ENCODE measurements around the gene TOMM40L. TPM values are rescaled to one million over a fixed set of nuclear protein-coding genes. Genes with fewer than 3 reads are reported as not detected.
"Not testable (repeated sequence)": the region's sequence is repeated elsewhere in the genome, so short reads cannot be mapped to it uniquely, and the experiment has no call there.

The TOMM40L gene
- total RNA-seq, 4 donors from 2014 or later: 2.6 to 13.2 (median 7.3) TPM

DNA sequence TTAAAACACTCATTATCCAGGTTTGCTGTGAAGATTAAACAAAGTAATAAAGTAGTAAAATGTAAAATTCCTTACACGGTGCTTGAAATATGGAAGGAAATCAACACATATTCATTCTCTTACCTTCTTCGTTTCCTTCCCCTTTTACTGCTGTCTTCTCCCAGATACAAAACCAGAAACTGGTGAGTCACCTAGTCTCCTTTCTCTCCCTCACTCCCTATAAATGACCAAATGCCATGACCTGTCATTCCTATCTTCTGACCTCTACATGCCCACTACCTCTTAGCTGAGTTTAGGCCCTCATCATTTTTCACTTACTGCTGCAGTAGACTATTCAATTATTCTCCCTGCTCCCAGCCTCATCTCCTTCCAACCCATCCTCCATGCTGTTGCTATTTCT, 16.5 kb downstream of the TOMM40L start:
- Histone ChIP-seq H3K9me3 (no peaks in the 10 kb centered on the region), H3K4me1 (no peaks in the 10 kb centered on the region), H3K4me3 (no peak overlapping the region), H3K27me3 (no peaks in the 10 kb centered on the region), H3K27ac (no peak overlapping the region), H3K36me3 (no peaks in the 10 kb centered on the region)
- intact Hi-C loops (cut with DNase I; ENCODE audit: low total_unique reads): no loop called here
- TF ChIP-seq, protein P1, sequence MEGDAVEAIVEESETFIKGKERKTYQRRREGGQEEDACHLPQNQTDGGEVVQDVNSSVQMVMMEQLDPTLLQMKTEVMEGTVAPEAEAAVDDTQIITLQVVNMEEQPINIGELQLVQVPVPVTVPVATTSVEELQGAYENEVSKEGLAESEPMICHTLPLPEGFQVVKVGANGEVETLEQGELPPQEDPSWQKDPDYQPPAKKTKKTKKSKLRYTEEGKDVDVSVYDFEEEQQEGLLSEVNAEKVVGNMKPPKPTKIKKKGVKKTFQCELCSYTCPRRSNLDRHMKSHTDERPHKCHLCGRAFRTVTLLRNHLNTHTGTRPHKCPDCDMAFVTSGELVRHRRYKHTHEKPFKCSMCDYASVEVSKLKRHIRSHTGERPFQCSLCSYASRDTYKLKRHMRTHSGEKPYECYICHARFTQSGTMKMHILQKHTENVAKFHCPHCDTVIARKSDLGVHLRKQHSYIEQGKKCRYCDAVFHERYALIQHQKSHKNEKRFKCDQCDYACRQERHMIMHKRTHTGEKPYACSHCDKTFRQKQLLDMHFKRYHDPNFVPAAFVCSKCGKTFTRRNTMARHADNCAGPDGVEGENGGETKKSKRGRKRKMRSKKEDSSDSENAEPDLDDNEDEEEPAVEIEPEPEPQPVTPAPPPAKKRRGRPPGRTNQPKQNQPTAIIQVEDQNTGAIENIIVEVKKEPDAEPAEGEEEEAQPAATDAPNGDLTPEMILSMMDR (IDR thresholded peaks at IDR 0.05): no peak
- TF ChIP-seq POLR2A (IDR thresholded peaks at IDR 0.05): no peak
- DNase-seq: no peak

- no peaks in the 10 kb centered on the region for H3K4me1 ChIP-seq
- H3K27me3 ChIP-seq: no peaks in the 10 kb centered on the region
- intact Hi-C loops (cut with DNase I; ENCODE audit: low total_unique reads): no loop called here
- H3K9me3 ChIP-seq: no peaks in the 10 kb centered on the region
- DNase-seq: no peak
- TF ChIP-seq, protein P1 (IDR thresholded peaks at IDR 0.05): no peak
- no peak for TF ChIP-seq POLR2A (IDR thresholded peaks at IDR 0.05)
- H3K36me3 ChIP-seq: no peaks in the 10 kb centered on the region
- no peak overlapping the region for H3K27ac ChIP-seq
- H3K4me3 ChIP-seq: no peak overlapping the region
These were observed 19.0 kb downstream of the TOMM40L start for GRCh38 chr1:161244888-161245287.

DNA sequence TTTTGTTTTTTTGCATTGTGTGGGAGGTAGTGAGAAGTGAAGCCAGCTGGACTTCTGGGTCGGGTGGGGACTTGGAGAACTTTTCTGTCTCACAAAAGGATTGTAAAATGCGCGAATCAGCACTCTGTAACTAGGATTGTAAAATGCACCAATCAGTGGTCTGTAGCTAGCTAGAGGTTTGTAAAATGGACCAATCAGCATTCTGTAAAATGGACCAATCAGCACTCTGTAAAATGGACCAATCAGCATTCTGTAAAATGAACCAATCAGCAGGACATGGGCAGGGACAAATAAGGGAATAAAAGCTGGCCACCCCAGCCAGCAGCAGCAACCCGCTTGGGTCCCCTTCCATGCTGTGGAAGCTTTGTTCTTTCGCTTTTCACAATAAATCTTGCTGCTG, 24.2 kb downstream of the TOMM40L start:
- intact Hi-C loops (cut with DNase I; ENCODE audit: low total_unique reads); H3K9me3 ChIP-seq; H3K4me1 ChIP-seq; DNase-seq; H3K27me3 ChIP-seq; H3K4me3 ChIP-seq; H3K27ac ChIP-seq; H3K36me3 ChIP-seq: not testable (repeated sequence)

GRCh38 chr1:161250829-161251228, 25.0 kb downstream of the TOMM40L start:
- no peak for TF ChIP-seq POLR2A (IDR thresholded peaks at IDR 0.05)
- H3K4me1 ChIP-seq: no peaks in the 10 kb centered on the region
- no peak overlapping the region for H3K27ac ChIP-seq
- no peaks in the 10 kb centered on the region for H3K9me3 ChIP-seq
- no peak overlapping the region for H3K4me3 ChIP-seq
- no peaks in the 10 kb centered on the region for H3K27me3 ChIP-seq
- no peaks in the 10 kb centered on the region for H3K36me3 ChIP-seq
- intact Hi-C loops (cut with DNase I; ENCODE audit: low total_unique reads): no loop called here
- DNase-seq: no peak

GRCh38 chr1:161251579-161251978, 25.7 kb downstream of the TOMM40L start:
- Histone ChIP-seq H3K4me3 (no peak overlapping the region), H3K27ac (no peak overlapping the region), H3K36me3 (no peaks in the 10 kb centered on the region), H3K27me3 (no peaks in the 10 kb centered on the region), H3K9me3 (no peaks in the 10 kb centered on the region), H3K4me1 (no peaks in the 10 kb centered on the region)
- intact Hi-C loops (cut with DNase I; ENCODE audit: low total_unique reads): no loop called here
- TF ChIP-seq, protein P1 (IDR thresholded peaks at IDR 0.05): no peak
- no peak for TF ChIP-seq POLR2A (IDR thresholded peaks at IDR 0.05)
- no peak for DNase-seq

DNA sequence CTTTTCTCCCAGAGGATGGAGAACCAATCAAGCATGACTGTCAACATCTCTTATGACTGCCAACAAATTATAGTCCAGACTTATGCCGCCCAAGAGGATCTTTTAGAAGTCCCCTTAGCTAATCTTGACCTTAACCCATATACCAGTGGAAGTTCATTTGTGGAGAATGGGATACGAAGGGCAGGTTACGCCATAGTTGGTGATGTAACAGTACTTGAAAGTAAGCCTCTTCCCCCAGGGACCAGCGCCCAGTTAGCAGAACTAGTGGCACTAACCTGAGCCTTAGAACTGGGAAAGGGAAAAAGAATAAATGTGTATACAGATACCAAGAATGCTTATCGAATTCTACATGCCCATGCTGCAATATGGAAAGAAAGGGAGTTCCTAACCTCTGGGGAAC, 29.4 kb downstream of the TOMM40L start:
- peaks cover 3 to 10% of the 10 kb centered on the region in 2 donors for H3K27me3 ChIP-seq
- H3K36me3 ChIP-seq; DNase-seq; H3K27ac ChIP-seq; intact Hi-C loops (cut with DNase I; ENCODE audit: low total_unique reads); H3K4me3 ChIP-seq; H3K9me3 ChIP-seq; H3K4me1 ChIP-seq: not testable (repeated sequence)

DNA sequence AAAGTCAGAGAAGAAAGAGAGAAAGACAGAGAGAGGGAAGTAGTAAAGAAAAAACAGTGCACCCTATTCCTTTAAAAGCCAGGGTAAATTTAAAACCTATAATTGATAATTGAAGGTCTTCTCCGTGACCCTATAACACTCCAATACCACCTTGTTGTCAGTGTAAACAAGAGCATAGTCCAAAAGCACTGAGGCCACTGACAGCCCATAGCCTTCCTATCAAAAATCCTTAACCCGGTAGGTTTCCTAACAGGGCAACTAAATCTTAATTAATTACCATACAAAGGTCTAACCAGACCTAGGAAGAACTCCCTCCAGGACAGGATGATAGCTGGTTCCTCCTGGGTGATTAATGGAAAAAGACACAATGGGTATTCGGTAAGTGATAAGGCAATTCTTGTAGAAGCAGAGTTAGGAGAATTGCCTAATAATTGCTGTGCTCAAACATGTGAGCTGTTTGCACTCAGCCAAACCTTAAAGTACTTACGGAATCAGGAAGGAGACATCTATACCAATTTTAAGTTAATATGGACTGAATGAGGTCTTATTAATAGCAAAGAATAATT, 30.2 kb downstream of the TOMM40L start:
- H3K36me3 ChIP-seq; H3K9me3 ChIP-seq; H3K4me3 ChIP-seq; DNase-seq; H3K27ac ChIP-seq; intact Hi-C loops (cut with DNase I; ENCODE audit: low total_unique reads); H3K4me1 ChIP-seq: not testable (repeated sequence)
- peaks cover 3 to 10% of the 10 kb centered on the region in 2 donors for H3K27me3 ChIP-seq

DNA sequence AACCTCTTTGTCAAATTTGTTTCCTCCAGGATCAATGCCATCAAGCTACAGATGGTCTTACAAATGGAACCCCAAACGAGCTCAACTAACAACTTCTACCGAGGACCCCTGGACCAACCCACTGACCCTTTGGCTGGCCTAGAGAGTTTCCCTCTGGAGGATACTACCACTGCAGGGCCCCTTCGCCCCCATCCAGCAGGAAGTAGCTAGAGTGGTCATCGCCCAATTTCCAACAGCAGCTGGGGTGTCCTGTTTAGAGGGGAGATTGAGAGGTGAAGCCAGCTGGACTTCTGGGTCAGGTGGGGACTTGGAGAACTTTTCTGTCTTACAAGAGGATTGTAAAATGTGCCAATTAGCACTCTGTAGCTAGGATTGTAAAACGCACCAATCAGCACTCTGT, 31.2 kb downstream of the TOMM40L start:
- H3K27ac ChIP-seq; H3K9me3 ChIP-seq; intact Hi-C loops (cut with DNase I; ENCODE audit: low total_unique reads); H3K36me3 ChIP-seq; H3K4me1 ChIP-seq; H3K4me3 ChIP-seq; DNase-seq: not testable (repeated sequence)
- H3K27me3 ChIP-seq: peaks cover 3 to 10% of the 10 kb centered on the region in 2 donors

Data from uterus (tissue), 4 donors.